Right atrium auricular region (tissue), 2 donors: Measurements from ENCODE around the gene SAPCD2. TPM values are rescaled to one million over a fixed set of nuclear protein-coding genes. Genes with fewer than 3 reads are reported as not detected.

Experiments
- DNase-seq: peaks from one replicate; pipeline ENCODE4 v3.0.0-alpha.2; 2019; ENCODE audit warnings: low spot score
- H3K27ac ChIP-seq, 2 donors: fragments of 200-600 bp; sonication (generic); 1 replicate in 1 of 2; 2 replicates in 1 of 2; pipeline ENCODE4 v1.5.1; 2016 to 2019
- H3K27me3 ChIP-seq, 2 donors: fragments of 200-600 bp; sonication (generic); one replicate each; pipeline versions ENCODE4 v1.5.1 to v1.6.0; 2017 to 2019
- H3K36me3 ChIP-seq: fragments of 200-600 bp; sonication (generic); one replicate; pipeline ENCODE4 v1.5.1; 2016
- H3K4me1 ChIP-seq, 2 donors: fragments of 200-600 bp; sonication (generic); one replicate each; pipeline versions ENCODE4 v1.5.1 to v1.6.0; 2017 to 2019
- H3K4me3 ChIP-seq, 2 donors: fragments of 200-600 bp; sonication (generic); 1 replicate in 1 of 2; 2 replicates in 1 of 2; pipeline ENCODE4 v1.5.1; 2017 to 2019; ENCODE audit warnings: mild to moderate bottlenecking in 1 of 2, moderate library complexity in 1 of 2
- H3K9me3 ChIP-seq, 2 donors: fragments of 200-600 bp; sonication (generic); one replicate each; pipeline ENCODE4 v1.5.1; 2019
- CTCF ChIP-seq, 2 donors: fragments of 200-600 bp; sonication (generic); IDR thresholded peaks; one replicate each; pipeline ENCODE4 v1.5.1; 2019; ENCODE audit warnings: antibody characterized with exemption in 2 of 2
- total RNA-seq, 2 donors: library from RNA; depleted of rRNA; stranded (reverse); fragments of >200 nt; gene quantifications; one replicate each; pipeline ENCODE4 v1.1.0, GENCODE V29; 2016

The SAPCD2 gene
- total RNA-seq, 2 donors from 2014 or later = 0.12 to 0.63 TPM

- Histone ChIP-seq H3K4me3 (no peak overlapping the region), H3K9me3 (no peaks in the 10 kb centered on the region), H3K36me3 (peaks cover under 1% of the 10 kb centered on the region), H3K27ac (no peak overlapping the region), H3K27me3 (no peaks in the 10 kb centered on the region), H3K4me1 (peaks cover 0 to 30% of the 10 kb centered on the region in 2 donors)
- TF ChIP-seq CTCF (IDR thresholded peaks at IDR 0.05) = no peak
- no peak for DNase-seq
These were observed 3.6 kb upstream of the SAPCD2 start for GRCh38 chr9:137073992-137074399.

- DNase-seq = no peak
- no peak for TF ChIP-seq CTCF (IDR thresholded peaks at IDR 0.05)
- no peaks in the 10 kb centered on the region for H3K36me3 ChIP-seq
- peak overlapping the region; percentile 73 to 78 for H3K27ac ChIP-seq
- H3K27me3 ChIP-seq = peaks cover 0 to 3% of the 10 kb centered on the region in 2 donors
- no peaks in the 10 kb centered on the region for H3K9me3 ChIP-seq
- H3K4me1 ChIP-seq = peaks cover 0 to 11% of the 10 kb centered on the region in 2 donors
- H3K4me3 ChIP-seq = peak overlapping the region in 1 of 2 donors; percentile 50
These were observed 925 bp upstream of the SAPCD2 start for GRCh38 chr9:137071282-137071681.

- no peaks in the 10 kb centered on the region for H3K9me3 ChIP-seq
- no peak for DNase-seq
- peaks cover 0 to 11% of the 10 kb centered on the region in 2 donors for H3K4me1 ChIP-seq
- no peaks in the 10 kb centered on the region for H3K36me3 ChIP-seq
- peak overlapping the region; percentile 73 to 78 for H3K27ac ChIP-seq
- H3K4me3 ChIP-seq = peak overlapping the region; percentile 29 to 50
- TF ChIP-seq CTCF (IDR thresholded peaks at IDR 0.05) = no peak
- peaks cover 0 to 3% of the 10 kb centered on the region in 2 donors for H3K27me3 ChIP-seq
These were observed 534 bp upstream of the SAPCD2 start for GRCh38 chr9:137070906-137071275.

GRCh38 chr9:137069508-137070091, 757 bp downstream of the SAPCD2 start:
- Histone ChIP-seq H3K9me3 (no peaks in the 10 kb centered on the region), H3K27me3 (peaks cover 0 to 3% of the 10 kb centered on the region in 2 donors), H3K4me1 (peaks cover 0 to 11% of the 10 kb centered on the region in 2 donors), H3K36me3 (no peaks in the 10 kb centered on the region), H3K27ac (no peak overlapping the region), H3K4me3 (peak overlapping the region in 1 of 2 donors; percentile 50)
- TF ChIP-seq CTCF (IDR thresholded peaks at IDR 0.05) = no peak
- DNase-seq = no peak

- peaks cover 0 to 17% of the 10 kb centered on the region in 2 donors for H3K4me1 ChIP-seq
- H3K4me3 ChIP-seq = no peak overlapping the region
- no peak for DNase-seq
- no peaks in the 10 kb centered on the region for H3K9me3 ChIP-seq
- H3K36me3 ChIP-seq = no peaks in the 10 kb centered on the region
- TF ChIP-seq CTCF (IDR thresholded peaks at IDR 0.05) = no peak
- peaks cover 0 to 3% of the 10 kb centered on the region in 2 donors for H3K27me3 ChIP-seq
- H3K27ac ChIP-seq = no peak overlapping the region
These were observed 1.5 kb downstream of the SAPCD2 start for GRCh38 chr9:137068539-137069507.
